Astrocyte of the spinal cord (primary cell): ENCODE measurements around the gene NTN1.
A peak's percentile ranks its signal among the peaks of the same experiment; 100 is the strongest.

Source experiments
- DNase-seq: peaks from one replicate; pipeline ENCODE4 v3.0.0; 2011; ENCODE audit warnings: low read depth, low spot score
- H3K4me3 ChIP-seq: 2 replicates; pipeline ENCODE4 v1.5.1; 2011; ENCODE audit warnings: low read depth, mild to moderate bottlenecking, low read length, moderate library complexity
- CTCF ChIP-seq: IDR thresholded peaks from 2 replicates; pipeline ENCODE4 v1.5.1; 2012; ENCODE audit warnings: low read depth, mild to moderate bottlenecking, low read length, inconsistent platforms
- in situ Hi-C: cut with HindIII; loops from 2 replicates; pipeline ENCODE4 v1.10.0; 2017; ENCODE audit warnings: low sequenced_read_pairs

The NTN1 gene

GRCh38 chr17:9284884-9285283 lies 263.6 kb downstream of the NTN1 start:
- no peak for TF ChIP-seq CTCF

GRCh38 chr17:9285602-9286427 lies 264.5 kb downstream of the NTN1 start:
- H3K4me3 ChIP-seq: no peak overlapping the region
- TF ChIP-seq CTCF: no peak
- DNase-seq: no peak
- in situ Hi-C loops: no loop called here

More at GRCh38 chr17:9284884-9285283, 263.6 kb downstream of the NTN1 start:
- H3K4me3 ChIP-seq: no peak overlapping the region
- DNase-seq: no peak
- in situ Hi-C loops: no loop called here

GRCh38 chr17:9286434-9286833 lies 265.1 kb downstream of the NTN1 start:
- in situ Hi-C loops: no loop called here
- TF ChIP-seq CTCF: no peak
- DNase-seq: no peak
- H3K4me3 ChIP-seq: no peak overlapping the region

GRCh38 chr17:9287306-9287705 lies 266.0 kb downstream of the NTN1 start:
- in situ Hi-C loops: no loop called here
- no peak overlapping the region for H3K4me3 ChIP-seq
- no peak for DNase-seq
- TF ChIP-seq CTCF: no peak

GRCh38 chr17:9290226-9290613 lies 268.9 kb downstream of the NTN1 start:
- no peak for TF ChIP-seq CTCF
- H3K4me3 ChIP-seq: no peak overlapping the region
- no peak for DNase-seq
- in situ Hi-C loops: no loop called here

- DNase-seq: peak; percentile 8
- in situ Hi-C loops: no loop called here
- TF ChIP-seq CTCF: peak; percentile 70
Observed at GRCh38 chr17:9291912-9292560, 270.7 kb downstream of the NTN1 start.

More at GRCh38 chr17:9291912-9292560, 270.7 kb downstream of the NTN1 start:
- H3K4me3 ChIP-seq: no peak overlapping the region
